Measurements from ENCODE around the gene VSNL1. TPM values are rescaled to one million over a fixed set of nuclear protein-coding genes. Genes with fewer than 3 reads are reported as not detected.
A peak's percentile ranks its signal among the peaks of the same experiment; 100 is the strongest.

Gene VSNL1
- 19.6 TPM for total RNA-seq (ENCODE audit: unreplicated experiment)
- long read RNA-seq, transcript VSNL1-201 (4 exons, 1,892 nt) = major isoform, 13 of 19 reads
- long read RNA-seq, partial matches to known transcripts = 2 of 19 reads
- long read RNA-seq, other reads (novel, unspliced or antisense) = 4 of 19 reads

- TF ChIP-seq CTCF (IDR thresholded peaks at IDR 0.05; ENCODE audit: unreplicated experiment) = no peak
- peak within 1 kb of the TSS; percentile 57 for H3K27ac Mint-ChIP-seq (ENCODE audit: unreplicated experiment)
- no peaks in the 10 kb centered on the region for H3K36me3 Mint-ChIP-seq (ENCODE audit: low read depth, unreplicated experiment)
- peaks cover 33% of the 10 kb centered on the region for H3K4me1 Mint-ChIP-seq (ENCODE audit: unreplicated experiment)
- peak; percentile 94 for DNase-seq (ENCODE audit: low spot score)
- H3K9me3 Mint-ChIP-seq (ENCODE audit: unreplicated experiment) = no peaks in the 10 kb centered on the region
- H3K4me3 Mint-ChIP-seq (ENCODE audit: unreplicated experiment) = peak within 1 kb of the TSS; percentile 95
- H3K27me3 Mint-ChIP-seq (ENCODE audit: unreplicated experiment) = peaks cover 5% of the 10 kb centered on the region
Measured at GRCh38 chr2:17540093-17540812, at the start of gene VSNL1. TSS of gene VSNL1 (plus strand) at chr2:17540696. CDS start at chr2:17592075, 51,379 bp downstream.

- DNase-seq (ENCODE audit: low spot score) = no peak
Measured at GRCh38 chr2:17495590-17495989, 44.9 kb upstream of the VSNL1 start.

GRCh38 chr2:17497718-17498117 is 42.8 kb upstream of the VSNL1 start:
- Mint-ChIP-seq H3K36me3 (ENCODE audit: low read depth, unreplicated experiment) (no peaks in the 10 kb centered on the region), H3K27ac (ENCODE audit: unreplicated experiment) (no peak overlapping the region), H3K4me1 (ENCODE audit: unreplicated experiment) (no peaks in the 10 kb centered on the region), H3K9me3 (ENCODE audit: unreplicated experiment) (no peaks in the 10 kb centered on the region), H3K27me3 (ENCODE audit: unreplicated experiment) (no peaks in the 10 kb centered on the region), H3K4me3 (ENCODE audit: unreplicated experiment) (no peak overlapping the region)
- DNase-seq (ENCODE audit: low spot score) = no peak
- no peak for TF ChIP-seq CTCF (IDR thresholded peaks at IDR 0.05; ENCODE audit: unreplicated experiment)

More at GRCh38 chr2:17495590-17495989, 44.9 kb upstream of the VSNL1 start:
- Mint-ChIP-seq H3K27me3 (ENCODE audit: unreplicated experiment) (no peaks in the 10 kb centered on the region), H3K27ac (ENCODE audit: unreplicated experiment) (no peak overlapping the region), H3K4me1 (ENCODE audit: unreplicated experiment) (no peaks in the 10 kb centered on the region), H3K9me3 (ENCODE audit: unreplicated experiment) (no peaks in the 10 kb centered on the region), H3K4me3 (ENCODE audit: unreplicated experiment) (no peak overlapping the region), H3K36me3 (ENCODE audit: low read depth, unreplicated experiment) (no peaks in the 10 kb centered on the region)
- no peak for TF ChIP-seq CTCF (IDR thresholded peaks at IDR 0.05; ENCODE audit: unreplicated experiment)

GRCh38 chr2:17506736-17507616 is 33.5 kb upstream of the VSNL1 start:
- no peak overlapping the region for H3K4me3 Mint-ChIP-seq (ENCODE audit: unreplicated experiment)

More at GRCh38 chr2:17506736-17507616, 33.5 kb upstream of the VSNL1 start:
- Mint-ChIP-seq H3K4me1 (ENCODE audit: unreplicated experiment) (peaks cover 19% of the 10 kb centered on the region), H3K27ac (ENCODE audit: unreplicated experiment) (peak overlapping the region; percentile 77), H3K27me3 (ENCODE audit: unreplicated experiment) (peaks cover 1% of the 10 kb centered on the region), H3K36me3 (ENCODE audit: low read depth, unreplicated experiment) (no peaks in the 10 kb centered on the region), H3K9me3 (ENCODE audit: unreplicated experiment) (no peaks in the 10 kb centered on the region)
- no peak for DNase-seq (ENCODE audit: low spot score)
- TF ChIP-seq CTCF (IDR thresholded peaks at IDR 0.05; ENCODE audit: unreplicated experiment) = no peak
